Adrenal gland (tissue), 5 donors: ENCODE results near the gene MRFAP1L1.

Source experiments
- CTCF ChIP-seq, 6 experiments: fragments of 450-650 bp in 4 of 6; fragments of 200-600 bp in 2 of 6; sonication (generic) in 1 of 6; IDR thresholded peaks; 1 replicate in 5 of 6; 2 replicates in 1 of 6; pipeline versions ENCODE4 v1.5.1 to v1.8.0; 2016 to 2021; ENCODE audit warnings: antibody characterized with exemption in 6 of 6, mild to moderate bottlenecking in 2 of 6, moderate library complexity in 1 of 6
- POLR2A ChIP-seq, 2 donors: fragments of 450-650 bp; IDR thresholded peaks; one replicate each; pipeline ENCODE4 v1.6.1; 2017; ENCODE audit warnings: antibody characterized with exemption in 2 of 2, mild to moderate bottlenecking in 2 of 2, moderate library complexity in 1 of 2
- donor health status: DM: no; HTN: no; CAD: no.

- TF ChIP-seq CTCF (IDR thresholded peaks at IDR 0.05) = no peak
- TF ChIP-seq POLR2A (IDR thresholded peaks at IDR 0.05) = no peak
Measured at GRCh38 chr4:6746721-6747293, 37.1 kb upstream of the MRFAP1L1 start.
